ENCODE measurements around the gene NBPF3.
"Not testable (repeated sequence)": the region's sequence is repeated elsewhere in the genome, so short reads cannot be mapped to it uniquely, and the experiment has no call there.

Gene NBPF3

GRCh38 chr1:21518774-21519455 lies 79.0 kb downstream of the NBPF3 start:
- no peak for DNase-seq (ENCODE audit: low read depth)

- DNase-seq (ENCODE audit: low read depth) = not testable (repeated sequence)
Measured at GRCh38 chr1:21519486-21520070, 79.6 kb downstream of the NBPF3 start.

GRCh38 chr1:21520899-21521716 lies 81.2 kb downstream of the NBPF3 start:
- no peak for DNase-seq (ENCODE audit: low read depth)

DNA sequence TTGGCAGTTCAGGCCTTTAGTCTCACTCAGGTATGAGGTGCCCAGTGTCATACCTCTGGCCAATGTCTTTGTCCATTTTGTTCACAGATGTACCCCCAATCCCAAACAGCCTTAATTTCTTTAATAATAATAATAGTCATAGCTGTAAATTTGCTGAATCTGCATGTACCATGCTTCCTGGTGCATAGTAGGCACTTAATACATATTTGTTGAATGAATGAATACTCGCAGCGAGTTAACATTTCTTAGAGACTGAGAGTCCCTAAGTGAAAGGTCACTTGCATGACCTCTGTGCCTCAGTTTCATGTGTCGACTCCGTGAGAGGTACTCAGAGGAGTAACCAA lies 81.8 kb downstream of the NBPF3 start:
- DNase-seq (ENCODE audit: low read depth) = no peak

- DNase-seq (ENCODE audit: low read depth) = no peak
Measured at GRCh38 chr1:21522525-21523038, 82.6 kb downstream of the NBPF3 start.

GRCh38 chr1:21523297-21523813 lies 83.4 kb downstream of the NBPF3 start:
- no peak for DNase-seq (ENCODE audit: low read depth)

- DNase-seq (ENCODE audit: low read depth) = no peak
Measured at GRCh38 chr1:21524220-21524619, 84.3 kb downstream of the NBPF3 start.

- no peak for DNase-seq (ENCODE audit: low read depth)
Measured at GRCh38 chr1:21524686-21525339, 84.9 kb downstream of the NBPF3 start.

DNA sequence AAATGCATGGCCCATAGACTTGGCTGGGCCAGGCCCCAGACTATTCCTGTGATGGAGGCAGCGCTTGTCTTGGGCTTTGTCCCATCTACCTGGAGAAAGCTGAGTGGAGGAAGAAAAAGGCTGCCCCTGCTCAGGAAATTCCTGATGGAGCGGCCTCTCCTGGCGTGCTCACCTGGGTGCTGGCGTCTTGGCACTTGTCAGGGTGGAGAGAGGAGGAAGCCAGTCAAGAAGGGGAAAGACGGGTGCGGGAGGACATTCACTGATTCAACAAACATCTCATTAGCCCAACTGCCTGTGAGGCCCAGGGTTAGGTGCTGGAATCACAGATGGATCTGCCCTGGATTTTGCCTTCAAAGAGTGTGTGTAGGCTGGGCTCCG lies 85.4 kb downstream of the NBPF3 start:
- DNase-seq (ENCODE audit: low read depth) = no peak

DNA sequence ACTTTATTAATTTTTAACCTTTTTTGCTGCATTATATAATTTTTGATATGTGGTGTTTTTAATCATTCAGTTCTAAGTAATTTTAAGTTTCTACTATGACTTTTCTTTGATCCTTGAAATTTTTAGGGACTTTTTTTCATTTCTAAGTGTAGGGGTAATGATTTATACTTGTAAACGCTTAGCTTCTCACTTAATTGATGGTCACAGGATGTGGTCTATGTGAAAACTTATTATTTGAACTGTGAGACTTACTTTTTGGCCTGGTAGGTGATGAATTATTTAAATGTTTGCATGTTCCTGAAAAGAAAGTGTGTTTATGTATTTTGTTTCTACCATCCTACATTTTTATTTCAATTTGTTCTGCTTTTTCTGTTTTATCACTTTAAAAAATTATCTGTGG lies 86.5 kb downstream of the NBPF3 start:
- no peak for DNase-seq (ENCODE audit: low read depth)

- DNase-seq (ENCODE audit: low read depth) = no peak
Measured at GRCh38 chr1:21530368-21531016, 90.6 kb downstream of the NBPF3 start.

GRCh38 chr1:21531241-21531640 lies 91.3 kb downstream of the NBPF3 start:
- DNase-seq (ENCODE audit: low read depth) = no peak

DNA sequence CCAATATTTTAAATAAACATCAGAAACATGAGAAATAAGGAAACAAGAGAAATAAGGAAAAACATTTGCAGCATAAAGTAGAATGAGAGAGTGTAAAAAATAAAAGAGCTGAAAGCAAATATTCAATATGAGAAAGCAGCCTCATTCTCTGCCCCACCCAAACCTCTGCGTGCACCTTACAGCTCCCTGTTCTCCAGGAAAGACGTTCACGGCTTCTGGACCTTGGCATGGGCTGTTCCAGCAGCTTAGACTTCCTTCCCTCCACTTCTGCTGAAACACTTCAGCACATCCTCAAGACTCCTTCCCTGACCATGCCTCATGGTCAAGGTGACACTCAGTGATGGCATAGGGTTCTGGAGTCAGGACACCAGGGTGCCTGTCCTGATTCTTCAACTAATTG lies 92.6 kb downstream of the NBPF3 start:
- DNase-seq (ENCODE audit: low read depth) = no peak

DNA sequence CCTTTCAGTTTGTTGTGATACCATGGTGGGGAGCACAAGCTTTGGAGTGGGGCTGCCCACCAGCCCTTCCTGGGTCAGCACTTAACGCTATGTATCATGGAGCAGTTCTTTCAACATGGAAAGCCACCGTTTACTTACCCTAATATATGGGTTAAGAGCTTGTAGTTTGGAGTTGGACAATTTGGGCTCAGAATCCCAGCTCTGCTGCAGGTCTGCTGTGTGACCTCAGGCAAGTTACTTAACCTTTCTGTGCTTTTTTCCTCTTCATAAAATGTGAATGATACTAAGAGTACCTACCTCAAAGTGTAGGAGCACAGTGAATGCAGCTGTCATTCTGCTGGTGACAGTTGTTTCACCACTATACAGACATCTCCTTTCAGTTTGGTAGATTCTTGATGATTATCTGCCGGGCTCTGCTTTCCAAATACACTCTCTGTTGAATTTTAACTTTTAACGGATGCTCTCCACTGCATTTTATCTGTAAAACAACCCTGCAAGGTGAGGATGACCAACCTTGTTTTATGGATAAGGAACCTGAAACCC lies 93.1 kb downstream of the NBPF3 start:
- DNase-seq (ENCODE audit: low read depth) = no peak

- no peak for DNase-seq (ENCODE audit: low read depth)
Measured at GRCh38 chr1:21534146-21534545, 94.2 kb downstream of the NBPF3 start.
